Inflammatory macrophage treated with lipopolysaccharide for 1 hour (primary cell): ENCODE results near the gene RNF135.
"Not testable (repeated sequence)": the region's sequence is repeated elsewhere in the genome, so short reads cannot be mapped to it uniquely, and the experiment has no call there.

Experiments used
- DNase-seq, 2 donors: peaks; one replicate each; pipeline ENCODE4 v3.0.0-alpha.2; 2020 to 2022

The RNF135 gene

DNA sequence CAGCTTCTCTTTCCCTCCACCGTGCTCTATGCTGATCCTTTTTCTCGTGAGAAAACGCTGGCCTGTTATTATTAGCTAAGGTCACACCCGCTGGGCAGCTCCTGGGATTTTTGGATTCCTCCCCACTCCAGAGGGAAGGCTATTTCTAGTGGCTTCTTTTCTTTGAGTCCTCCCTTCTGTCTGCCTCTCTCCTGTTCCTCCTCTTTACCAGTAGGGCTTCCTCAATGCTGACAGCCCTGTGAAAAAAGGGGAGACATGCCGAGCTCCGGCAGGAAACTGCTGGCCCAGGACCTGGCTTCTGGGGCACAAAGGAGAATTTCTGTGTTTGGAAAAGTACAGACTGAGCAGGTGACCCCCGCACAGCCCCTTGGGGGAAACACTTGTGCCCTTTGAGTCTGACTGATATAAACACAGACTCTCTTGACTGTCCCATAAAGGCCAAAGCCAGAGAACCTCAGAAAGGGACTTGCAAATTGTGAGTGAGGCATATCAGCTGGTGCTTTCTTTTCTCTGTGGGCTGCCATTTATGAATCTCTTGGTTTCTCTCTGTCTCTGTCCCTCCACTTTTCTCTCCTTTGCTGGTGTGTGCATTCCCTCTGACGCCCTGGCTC, 14.0 kb upstream of the RNF135 start:
- DNase-seq = peak in 1 of 2 donors; percentile 21

DNA sequence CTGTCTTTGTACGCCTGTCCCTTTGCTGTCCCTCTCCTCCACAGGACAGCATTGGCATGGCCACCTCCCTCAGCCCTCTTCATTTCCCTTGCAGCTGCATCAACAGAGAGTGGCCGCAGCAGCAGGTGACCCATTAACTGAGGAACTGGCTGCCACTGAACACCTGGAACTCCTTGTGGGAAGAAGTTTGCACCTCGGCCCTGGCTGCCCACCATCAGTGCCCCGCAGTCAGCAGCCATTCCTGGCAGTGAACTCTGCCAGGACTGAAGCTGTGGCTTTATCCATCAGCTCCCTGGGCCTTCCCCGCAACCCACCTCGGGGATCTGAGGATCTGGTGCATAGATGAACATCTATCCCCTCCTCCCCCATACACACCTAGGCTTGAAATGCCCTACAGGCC, 13.1 kb upstream of the RNF135 start:
- DNase-seq = no peak

DNA sequence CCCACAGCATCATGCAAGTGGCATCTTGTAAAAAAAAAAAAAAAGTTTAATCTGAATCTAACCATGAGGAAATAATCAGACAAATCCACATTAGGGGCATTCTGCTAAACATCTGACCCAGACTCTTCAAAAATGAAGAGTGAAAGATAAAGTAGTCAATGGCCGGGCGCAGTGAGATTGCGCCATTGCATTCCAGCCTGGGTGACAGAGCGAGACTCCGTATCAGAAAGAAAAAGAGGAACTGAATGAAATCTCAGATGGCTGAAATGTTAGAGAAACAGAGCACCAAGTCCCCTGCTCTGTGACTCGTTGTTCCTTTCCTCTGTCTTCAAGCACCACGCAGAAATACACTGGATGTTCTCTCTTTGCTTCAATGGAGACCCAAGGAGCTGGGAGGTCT, 12.7 kb upstream of the RNF135 start:
- peak; percentile 71 to 79 for DNase-seq

DNA sequence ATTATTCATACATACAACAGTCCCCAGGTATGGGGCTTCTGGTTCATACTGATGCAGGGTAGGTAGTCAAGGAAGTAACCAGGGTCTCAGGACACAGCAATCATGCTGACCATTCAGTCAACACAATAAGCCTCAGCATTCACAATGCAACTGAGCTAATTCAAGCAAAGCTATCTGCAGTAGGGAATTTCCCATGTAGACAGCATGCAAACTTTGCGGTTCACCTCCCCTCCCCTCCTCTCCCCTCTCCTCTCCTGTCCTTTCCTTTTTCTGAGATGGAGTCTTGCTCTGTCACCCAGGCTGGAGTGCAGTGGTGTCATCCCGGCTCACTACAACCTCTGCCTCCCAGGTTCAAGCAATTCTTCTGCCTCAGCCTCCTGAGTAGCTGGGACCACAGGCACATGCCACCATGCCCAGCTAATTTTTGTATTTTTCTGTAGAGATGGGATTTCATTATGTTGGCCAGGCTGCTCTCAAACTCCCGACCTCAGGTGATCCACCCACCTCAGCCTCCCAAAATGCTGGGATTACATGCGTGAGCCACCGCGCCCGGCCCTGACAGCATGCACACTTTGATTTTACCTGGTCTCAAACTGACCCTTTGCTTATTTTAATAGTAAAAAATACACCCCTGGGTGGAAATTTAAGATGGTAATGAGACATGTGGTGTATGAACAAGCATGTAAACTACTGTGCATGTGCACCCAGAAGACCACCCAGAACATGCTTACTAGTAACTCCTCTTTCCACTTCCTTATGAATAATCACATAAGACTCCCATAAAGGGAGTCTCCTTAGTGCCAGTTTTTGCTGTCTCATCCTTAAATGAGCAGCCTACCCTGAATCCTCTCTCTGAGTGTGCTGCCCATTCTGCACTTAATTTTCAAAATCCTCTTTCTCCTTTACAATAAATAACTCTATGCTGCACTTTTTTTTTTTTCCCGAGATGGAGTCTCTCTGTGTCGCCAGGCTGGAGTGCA, 9.3 kb upstream of the RNF135 start:
- peak; percentile 70 to 86 for DNase-seq

DNA sequence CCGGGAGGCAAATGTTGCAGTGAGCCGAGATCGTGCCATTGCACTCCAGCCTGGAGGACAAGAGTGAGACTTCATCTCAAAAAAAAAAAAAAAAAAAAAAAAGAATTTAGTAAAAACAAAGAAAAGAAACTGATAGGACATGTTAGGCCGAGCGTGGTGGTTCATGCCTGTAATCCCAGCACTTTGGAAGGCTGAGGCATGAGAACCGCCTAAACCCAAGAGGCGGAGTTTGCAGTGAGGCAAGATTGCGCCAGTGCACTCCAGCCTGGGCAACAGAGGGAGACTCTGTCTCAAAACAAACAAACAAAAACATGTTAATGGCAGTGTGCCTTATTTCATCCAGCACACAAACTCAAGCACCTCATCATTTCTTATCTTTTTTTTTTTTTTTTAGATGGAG, 6.5 kb upstream of the RNF135 start:
- peak in 1 of 2 donors; percentile 30 for DNase-seq

DNA sequence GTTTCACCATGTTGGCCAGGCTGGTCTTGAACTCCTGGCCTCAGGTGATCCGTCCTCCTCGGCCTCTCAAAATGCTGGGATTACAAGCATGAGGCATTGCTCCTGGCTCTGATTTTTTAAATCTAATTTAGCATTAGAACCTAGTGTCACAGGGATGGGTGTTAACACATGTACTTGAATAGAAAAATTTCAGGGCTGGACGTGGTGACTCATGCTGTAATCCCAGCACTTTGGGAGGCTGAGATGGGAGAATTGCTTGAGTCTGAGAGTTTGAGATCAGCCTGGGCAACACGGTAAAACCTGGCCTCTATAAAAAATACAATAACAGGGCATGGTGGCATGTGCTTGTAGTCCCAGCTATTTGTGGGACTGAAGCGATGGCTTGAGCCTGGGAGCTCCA, 6.0 kb upstream of the RNF135 start:
- DNase-seq = peak in 1 of 2 donors; percentile 49

DNA sequence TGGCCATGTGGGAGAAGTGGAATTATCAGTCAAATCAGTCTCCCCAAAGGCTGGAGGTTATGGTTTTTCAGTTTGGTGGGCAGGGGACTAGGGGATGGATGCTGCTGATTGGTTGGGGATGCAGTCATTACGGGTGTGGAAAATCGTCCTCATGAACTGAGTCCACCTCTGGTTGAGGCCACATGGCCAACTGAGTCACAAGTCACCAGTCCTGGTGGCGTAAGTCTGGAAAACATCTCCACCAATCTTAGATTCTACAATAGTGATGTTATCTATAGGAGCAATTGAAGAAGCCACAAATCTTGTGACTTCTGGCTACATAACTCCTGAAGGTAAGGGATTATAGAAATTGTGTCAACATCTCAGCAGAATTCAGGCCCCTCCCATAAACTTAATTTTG, 5.2 kb upstream of the RNF135 start:
- peak; percentile 66 to 95 for DNase-seq

DNA sequence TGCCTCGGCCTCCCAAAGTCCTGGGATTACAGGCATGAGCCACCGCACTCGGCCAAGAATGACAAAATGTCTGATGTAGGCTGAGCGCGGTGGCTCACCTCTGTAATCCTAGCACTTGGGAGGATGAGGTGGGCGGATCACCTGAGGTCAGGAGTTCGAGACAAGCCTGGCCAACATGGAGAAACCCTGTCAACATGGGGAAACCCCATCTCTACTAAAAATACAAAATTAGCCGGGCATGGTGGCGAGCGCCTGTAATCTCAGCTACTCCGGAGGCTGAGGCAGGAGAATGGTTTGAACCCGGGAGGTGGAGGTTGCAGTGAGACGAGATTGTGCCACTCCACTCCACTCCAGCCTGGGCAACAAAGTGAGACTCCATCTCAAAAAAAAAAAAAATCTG, 2.9 kb upstream of the RNF135 start:
- DNase-seq = peak in 1 of 2 donors; percentile 38

DNA sequence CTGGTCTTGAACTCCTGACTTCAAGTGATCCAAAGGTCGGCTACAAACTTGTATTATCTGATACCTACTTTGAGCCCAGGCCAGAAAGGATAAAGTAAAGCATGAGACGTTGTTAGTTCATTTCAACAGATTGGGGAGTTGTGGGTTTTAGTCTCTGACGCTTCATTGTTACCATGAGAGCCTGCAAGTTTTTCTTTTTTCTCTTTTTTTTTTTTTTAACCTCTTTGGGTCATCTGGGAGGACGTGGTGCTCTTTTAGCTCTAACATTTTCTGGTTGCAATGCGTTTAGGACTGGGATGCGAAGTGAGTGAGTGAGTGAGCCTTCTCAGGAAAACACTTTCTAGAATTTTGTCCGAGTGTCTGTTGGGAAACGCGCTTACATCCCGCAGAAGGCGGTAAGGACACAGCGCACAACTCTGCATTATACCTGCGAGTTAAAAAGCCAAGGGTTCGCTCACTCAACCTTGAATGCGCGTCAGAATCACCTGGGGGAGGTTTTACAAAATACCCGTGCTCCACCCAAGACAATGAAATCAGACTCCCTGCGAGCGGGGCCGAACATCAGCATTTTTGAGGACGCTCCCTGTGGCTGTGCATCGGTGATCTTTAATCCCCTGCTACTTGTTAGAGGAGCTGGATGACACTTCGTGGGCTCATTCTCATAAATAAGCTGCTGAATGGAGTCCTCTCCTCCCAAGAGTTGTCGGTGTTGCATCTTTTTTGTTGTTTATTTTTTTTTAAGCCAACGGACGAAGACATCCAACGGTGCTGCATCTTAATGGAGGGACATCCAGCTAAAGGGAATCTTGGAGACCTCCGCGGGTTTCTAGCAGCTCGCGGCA, 629 bp upstream of the RNF135 start:
- DNase-seq = peak in 1 of 2 donors; percentile 22

DNA sequence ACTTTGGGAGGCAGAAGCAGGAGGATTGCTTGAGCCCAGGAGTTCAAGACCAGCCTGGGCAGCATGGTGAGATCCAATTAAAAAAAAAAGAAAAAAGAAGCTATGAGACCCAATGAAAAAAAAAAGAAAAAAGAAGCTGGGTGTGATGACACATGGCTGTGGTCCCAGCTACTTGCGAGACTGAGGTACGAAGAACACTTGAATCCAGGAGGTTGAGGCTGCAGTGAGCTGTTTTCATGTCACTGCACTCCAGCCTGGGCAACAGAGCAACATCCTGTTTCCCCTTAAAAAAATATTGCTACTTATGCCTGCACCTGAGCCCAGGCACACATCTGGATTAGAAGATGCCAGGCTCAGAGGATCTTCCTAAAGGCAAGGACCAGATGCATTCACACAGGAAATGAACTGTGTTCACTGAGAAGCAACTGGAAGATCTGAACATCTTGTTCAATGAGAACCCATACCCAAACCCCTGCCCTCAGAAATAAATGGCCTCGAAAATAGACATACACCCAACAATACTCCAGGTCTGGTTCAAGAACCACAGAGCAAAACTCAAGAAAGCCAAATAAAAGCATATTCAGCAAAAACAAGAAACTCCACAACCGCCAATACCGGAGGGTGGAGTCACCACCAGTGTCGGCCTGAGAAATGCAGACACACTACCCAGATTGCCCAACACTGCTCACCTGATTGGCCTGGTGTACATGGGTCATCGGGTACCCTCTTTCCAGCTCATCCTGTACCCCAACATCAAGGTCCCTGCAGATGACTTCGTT, 4.4 kb downstream of the RNF135 start:
- DNase-seq = no peak

DNA sequence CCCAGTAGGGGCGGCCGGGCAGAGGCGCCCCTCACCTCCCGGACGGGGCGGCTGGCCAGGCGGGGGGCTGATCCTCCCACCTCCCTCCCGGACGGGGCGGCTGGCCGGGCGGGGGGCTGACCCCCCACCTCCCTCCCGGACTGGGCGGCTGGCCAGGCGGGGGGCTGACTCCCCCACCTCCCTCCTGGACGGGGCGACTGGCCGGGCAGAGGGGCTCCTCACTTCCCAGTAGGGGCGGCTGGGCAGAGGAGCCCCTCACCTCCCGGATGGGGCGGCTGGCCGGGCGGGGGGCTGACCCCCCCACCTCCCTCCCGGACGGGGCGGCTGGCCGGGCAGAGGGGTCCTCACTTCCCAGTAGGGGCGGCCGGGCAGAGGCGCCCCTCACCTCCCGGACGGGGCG, 9.1 kb downstream of the RNF135 start:
- DNase-seq = not testable (repeated sequence)

DNA sequence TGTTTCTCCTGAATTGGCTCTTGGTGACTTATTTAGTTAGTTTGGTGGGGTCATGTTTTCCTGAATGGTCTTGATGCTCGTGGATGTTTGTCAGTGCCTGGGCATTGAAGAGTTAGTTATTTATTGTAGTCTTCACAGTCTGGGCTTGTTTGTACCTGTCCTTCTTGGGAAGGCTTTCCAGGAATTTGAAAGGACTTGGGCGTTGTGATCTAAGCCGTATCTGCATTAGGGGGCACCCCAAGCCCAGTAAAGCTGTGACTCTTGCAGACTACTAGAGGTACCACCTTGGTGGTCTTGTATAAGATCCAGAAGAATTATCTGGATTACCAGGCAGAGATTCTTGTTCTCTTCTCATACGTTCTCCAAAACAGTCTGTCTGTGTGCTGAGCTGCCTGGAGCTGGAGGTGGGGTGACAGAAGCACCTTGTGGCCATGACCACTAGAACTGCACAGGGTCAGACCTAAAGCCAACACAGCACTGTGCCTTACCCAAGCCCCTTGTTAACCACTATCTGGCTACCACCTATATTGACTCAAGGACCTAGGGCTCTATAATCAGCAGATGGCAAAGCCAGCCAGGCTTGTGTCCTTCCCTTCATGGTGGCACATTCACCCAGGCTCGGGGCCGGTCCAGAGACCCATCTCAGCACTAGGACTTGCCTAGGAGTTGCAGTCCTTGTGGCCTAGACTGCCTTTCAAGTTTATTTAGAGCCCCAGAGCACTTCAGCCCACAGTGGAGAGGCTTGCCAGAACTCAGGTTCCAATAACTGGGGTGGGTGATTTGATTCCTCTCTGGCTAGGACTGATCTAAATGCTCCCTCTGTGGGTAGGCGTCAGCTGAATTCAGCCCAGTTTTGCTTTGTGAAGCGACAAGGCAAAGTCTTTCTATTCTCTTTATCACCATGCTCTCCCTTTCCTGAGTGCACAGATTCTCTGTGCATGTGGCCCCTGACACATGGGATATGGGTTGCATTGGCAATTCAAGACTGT, 11.0 kb downstream of the RNF135 start:
- DNase-seq = no peak

DNA sequence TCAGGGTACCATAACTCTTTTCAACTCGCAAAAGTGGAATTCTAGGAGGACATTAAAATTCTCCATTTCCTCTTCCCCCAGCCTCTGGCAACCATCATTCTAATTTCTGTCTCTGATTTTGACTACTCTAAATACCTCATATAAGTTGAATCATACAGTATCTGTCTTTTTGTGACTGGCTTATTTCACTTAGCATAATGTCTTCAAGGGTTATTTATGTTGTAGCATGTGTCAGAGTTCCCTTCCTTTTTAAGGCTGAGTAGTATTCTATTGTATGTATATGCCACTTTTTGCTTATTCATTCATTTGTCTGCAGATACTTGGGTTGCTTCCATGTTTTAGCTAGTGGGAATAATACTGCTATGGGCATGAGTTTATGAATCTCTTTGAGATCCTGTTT, 12.0 kb downstream of the RNF135 start:
- DNase-seq = no peak

DNA sequence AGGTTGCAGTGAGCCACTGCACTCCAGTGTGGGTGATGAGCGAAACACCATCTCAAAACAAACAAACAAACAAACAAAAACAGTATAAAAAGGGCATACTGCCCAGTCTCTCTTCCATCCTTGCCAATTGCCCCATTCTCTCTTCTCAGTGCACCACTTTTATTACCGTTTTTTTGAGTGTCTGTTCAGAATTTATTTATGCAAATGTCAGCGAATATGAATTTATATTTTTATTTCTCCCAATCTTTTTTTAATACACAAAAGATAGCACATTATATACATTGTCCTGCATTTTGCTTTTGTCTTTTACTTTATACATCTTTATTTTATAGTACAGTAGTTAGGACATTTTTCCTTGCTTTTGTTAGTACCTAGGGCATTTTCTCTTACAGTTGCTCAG, 19.6 kb downstream of the RNF135 start:
- no peak for DNase-seq

DNA sequence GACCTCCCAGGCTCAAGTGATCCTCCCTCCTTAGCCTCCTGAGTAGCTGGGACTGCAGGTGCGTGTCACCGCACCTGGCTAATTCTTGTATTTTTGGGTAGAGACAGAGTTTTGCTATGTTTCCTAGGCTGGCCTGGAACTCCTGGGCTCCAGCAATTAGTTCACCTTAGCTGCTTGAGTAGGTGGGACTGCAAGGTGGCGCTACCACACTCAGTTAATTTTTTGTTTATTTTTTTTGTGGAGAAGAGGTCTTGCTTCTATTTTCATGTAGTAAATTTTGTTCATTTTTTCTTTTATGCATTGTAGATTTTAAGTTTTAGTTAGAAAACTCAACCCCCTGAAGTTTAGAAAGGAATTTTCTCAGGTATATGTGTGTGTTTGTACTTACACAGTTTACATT, 21.7 kb downstream of the RNF135 start:
- no peak for DNase-seq

DNA sequence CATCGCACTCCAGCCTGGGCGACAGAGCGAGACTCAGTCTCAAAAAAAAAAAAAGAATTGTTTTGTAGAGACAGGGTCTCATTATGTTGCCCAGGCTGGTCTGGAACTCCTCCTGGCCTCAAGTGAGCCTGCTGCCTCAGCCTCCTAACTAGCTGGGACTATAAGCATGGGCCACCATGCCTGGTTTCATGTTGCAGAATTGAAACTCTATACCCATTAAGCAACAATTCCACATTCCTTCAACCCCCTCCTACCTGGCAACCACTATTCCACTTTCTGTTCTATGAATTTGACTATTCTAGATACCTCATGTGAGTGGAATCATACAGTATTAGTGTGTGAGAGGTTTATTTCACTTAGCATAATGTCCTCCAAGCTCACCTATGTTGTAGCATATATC, 24.5 kb downstream of the RNF135 start:
- no peak for DNase-seq

DNA sequence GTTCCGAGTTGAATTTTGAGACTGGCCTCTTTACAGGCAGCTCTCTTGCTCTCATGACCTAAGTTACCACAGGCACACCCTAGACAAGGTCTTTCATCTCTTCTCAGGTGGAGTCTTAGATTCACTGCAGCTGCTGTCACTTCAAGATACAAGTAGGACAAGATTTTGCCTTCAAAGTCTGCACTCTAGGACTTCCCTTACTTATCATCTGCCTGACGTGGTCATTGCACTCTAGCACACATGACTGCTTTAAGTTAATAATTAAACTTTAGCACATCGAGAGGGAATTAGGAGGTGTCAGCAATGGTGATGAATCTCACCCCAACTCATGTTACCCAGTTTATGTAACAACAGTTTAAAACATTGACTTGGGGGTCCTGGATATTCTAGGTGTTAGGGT, 25.6 kb downstream of the RNF135 start:
- no peak for DNase-seq

DNA sequence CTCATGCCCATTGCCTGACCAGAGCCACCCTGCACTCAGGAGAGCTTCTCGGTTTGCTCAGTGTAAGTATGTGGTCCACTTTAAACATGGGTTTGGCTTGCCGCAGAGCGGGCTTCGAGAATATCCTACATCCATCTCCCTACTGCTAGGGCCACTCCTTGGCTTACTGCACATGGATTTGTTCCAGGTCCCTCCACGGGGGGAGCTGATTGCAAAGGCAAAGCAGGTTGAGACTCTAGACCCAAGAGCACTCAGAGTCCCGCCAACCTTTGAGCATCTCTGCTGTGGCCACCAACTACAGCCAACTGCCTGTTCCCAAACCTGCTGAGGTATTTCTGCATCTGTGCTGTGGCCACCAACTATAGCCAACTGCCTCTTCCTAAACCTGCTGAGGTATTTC, 26.4 kb downstream of the RNF135 start:
- DNase-seq = no peak

DNA sequence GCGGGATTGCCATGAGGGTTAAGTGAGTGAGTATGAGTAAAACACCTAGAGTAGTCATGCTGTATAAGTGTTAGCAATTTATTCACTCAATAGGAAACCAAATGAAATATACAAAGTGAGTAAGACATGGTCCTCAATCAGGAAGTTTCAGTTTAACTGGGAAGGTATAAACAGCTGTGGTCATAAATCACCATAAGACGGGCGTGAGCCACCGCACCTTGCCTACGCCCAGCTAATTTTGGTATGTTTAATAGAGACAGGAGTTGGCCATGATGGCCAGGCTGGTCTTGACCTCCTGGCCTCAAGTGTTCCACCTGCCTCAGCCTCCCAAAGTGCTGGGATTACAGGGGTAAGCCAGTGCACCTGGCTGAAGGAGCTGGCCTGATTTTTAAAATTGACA, 27.0 kb downstream of the RNF135 start:
- no peak for DNase-seq

DNA sequence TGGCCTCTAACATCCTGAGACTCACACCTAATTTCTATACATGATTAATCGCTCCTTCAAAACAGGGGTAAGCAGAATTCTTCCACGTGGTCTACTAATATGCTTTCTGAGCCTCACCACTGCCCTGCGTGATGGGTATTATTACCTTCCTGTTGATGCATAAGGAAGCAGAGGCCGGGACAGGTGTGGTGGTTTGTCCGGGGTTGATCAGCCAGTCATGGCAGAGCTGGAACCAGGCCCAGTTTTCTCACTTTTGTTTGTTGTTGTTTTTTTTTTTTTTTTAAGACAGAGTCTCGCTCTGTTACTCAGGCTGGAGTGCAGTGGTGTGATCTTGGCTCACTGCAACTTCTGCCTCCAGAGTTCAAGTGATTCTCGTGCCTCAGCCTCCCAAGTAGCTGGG, 31.2 kb downstream of the RNF135 start:
- no peak for DNase-seq

DNA sequence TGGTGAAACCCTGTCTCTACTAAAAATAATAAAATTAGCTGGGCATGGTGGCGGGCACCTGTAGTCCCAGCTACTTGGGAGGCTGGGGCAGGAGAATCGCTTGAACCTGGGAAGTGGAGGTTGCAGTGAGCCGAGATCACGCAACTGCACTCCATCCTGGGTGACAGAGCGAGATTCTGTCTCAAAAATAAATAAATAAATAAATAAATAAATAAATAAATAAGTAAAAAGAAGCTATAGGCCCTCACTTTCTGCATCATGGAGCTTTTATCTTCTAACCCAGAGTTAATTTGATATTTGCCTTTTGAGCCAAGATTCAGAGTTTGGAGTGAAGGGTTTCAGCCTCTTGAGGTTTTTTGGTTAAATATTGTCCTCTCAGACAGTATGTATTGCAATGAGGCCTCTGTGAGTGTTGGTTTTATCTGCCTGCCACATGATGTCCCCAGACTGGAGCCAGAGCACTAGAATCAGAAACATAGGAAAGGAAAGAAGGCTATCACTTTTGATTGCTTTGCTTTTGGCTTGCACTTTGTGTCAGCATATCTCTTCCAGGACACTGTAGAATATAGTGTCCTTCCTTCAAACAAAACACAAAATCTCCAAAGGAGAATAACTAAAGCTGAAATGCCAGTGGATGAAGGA, 32.5 kb downstream of the RNF135 start:
- no peak for DNase-seq
